ENCODE data around the gene C11orf97. TPM values are rescaled to one million over a fixed set of nuclear protein-coding genes. Genes with fewer than 3 reads are reported as not detected.
A peak's percentile ranks its signal among the peaks of the same experiment; 100 is the strongest.

The C11orf97 gene
- total RNA-seq, 1 experiment from 2014 or later: not detected

DNA sequence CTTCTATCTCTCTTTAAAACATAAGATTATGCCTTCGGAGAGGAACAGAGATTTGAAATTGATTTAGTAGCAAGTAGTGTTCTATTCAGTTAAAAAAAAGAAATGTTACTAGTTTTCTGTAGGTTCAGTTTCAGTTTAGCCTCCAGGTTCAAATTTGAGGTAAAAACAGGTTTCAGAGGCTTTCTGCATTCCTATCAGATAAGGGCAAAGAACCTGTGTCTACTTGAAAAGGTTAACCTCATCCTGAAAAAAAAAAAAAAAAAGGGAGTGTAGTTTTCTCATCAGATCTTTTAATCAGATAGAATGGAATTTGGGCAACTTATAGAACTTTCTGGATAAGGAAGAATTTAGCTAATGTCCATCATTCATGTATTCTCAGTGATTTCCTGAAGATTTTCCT lies 12.1 kb downstream of the C11orf97 start:
- no peak for DNase-seq (ENCODE audit: unreplicated experiment)
- BruUV-seq (replicated peaks): no TSS peak
- no peak overlapping the region for H3K4me3 Mint-ChIP-seq (ENCODE audit: unreplicated experiment)
- ChIA-PET CTCF (interaction anchor here (0.6 to 2.4 kb wide), 5 partner anchors 15 to 341 kb away, joined by 3 to 8 read pairs (median 3); no protein-coding TSS in a partner anchor), POLR2A (no interaction called here)
- no peaks in the 10 kb centered on the region for H3K27me3 Mint-ChIP-seq (ENCODE audit: insufficient read depth, unreplicated experiment)
- intact Hi-C loops (cut with micrococcal nuclease): no loop called here
- TF ChIP-seq, protein P1, sequence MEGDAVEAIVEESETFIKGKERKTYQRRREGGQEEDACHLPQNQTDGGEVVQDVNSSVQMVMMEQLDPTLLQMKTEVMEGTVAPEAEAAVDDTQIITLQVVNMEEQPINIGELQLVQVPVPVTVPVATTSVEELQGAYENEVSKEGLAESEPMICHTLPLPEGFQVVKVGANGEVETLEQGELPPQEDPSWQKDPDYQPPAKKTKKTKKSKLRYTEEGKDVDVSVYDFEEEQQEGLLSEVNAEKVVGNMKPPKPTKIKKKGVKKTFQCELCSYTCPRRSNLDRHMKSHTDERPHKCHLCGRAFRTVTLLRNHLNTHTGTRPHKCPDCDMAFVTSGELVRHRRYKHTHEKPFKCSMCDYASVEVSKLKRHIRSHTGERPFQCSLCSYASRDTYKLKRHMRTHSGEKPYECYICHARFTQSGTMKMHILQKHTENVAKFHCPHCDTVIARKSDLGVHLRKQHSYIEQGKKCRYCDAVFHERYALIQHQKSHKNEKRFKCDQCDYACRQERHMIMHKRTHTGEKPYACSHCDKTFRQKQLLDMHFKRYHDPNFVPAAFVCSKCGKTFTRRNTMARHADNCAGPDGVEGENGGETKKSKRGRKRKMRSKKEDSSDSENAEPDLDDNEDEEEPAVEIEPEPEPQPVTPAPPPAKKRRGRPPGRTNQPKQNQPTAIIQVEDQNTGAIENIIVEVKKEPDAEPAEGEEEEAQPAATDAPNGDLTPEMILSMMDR (IDR thresholded peaks at IDR 0.05; ENCODE audit: unreplicated experiment): no peak
- no peaks in the 10 kb centered on the region for H3K9me3 Mint-ChIP-seq (ENCODE audit: unreplicated experiment)
- no peak overlapping the region for H3K27ac Mint-ChIP-seq (ENCODE audit: low read depth, unreplicated experiment)
- peaks cover 9% of the 10 kb centered on the region for H3K4me1 Mint-ChIP-seq (ENCODE audit: insufficient read depth, unreplicated experiment)
- no peaks in the 10 kb centered on the region for H3K36me3 Mint-ChIP-seq (ENCODE audit: insufficient read depth, unreplicated experiment)

DNA sequence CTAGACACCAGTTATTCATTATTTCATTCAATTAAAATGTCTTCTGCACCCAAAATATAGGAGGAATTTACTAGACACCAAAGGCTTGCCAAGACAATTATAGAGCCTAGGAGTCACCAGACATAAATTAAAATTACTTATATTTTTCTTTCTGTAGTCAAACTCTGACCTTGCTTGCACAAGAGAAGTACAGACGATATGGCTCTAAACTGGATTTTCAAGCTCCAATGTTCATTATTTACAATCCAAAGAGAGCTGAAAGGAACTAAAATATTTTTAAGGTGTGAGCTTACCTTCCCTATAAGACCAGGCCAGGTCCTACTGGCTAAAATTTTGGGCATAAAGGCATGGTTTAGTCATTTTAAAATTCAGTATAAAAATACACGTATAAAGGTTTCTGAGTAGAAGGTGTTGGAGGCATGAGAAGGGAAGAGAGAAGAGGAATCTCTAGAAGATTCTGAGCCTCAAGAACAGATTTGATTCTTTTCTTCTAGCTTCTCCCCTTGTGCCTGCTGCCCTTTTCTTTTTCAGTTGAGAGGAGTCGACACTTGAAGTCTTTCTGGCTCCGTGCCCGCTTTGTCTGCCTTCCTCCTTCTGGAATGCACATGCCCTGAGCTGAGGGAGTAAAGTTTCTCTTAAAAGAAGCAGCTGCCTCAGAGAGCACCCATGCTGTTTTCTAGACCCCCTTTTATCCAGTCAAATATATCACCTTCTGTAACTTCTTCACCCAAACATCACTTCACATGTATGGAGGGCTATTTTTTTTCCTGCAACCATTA lies 13.5 kb downstream of the C11orf97 start:
- Mint-ChIP-seq H3K4me3 (ENCODE audit: unreplicated experiment) (no peak overlapping the region), H3K27ac (ENCODE audit: low read depth, unreplicated experiment) (no peak overlapping the region), H3K4me1 (ENCODE audit: insufficient read depth, unreplicated experiment) (peaks cover 9% of the 10 kb centered on the region), H3K36me3 (ENCODE audit: insufficient read depth, unreplicated experiment) (no peaks in the 10 kb centered on the region), H3K9me3 (ENCODE audit: unreplicated experiment) (no peaks in the 10 kb centered on the region), H3K27me3 (ENCODE audit: insufficient read depth, unreplicated experiment) (no peaks in the 10 kb centered on the region)
- DNase-seq (ENCODE audit: unreplicated experiment): peak; percentile 58
- ChIA-PET CTCF (interaction anchor here (0.6 to 2.4 kb wide), 9 partner anchors 9 to 1284 kb away, joined by 3 to 8 read pairs (median 3); partner anchors contain the start of gene C11orf97), POLR2A (no interaction called here)
- intact Hi-C loops (cut with micrococcal nuclease): no loop called here
- BruUV-seq (replicated peaks): no TSS peak
- TF ChIP-seq, protein P1 (IDR thresholded peaks at IDR 0.05; ENCODE audit: unreplicated experiment): no peak

DNA sequence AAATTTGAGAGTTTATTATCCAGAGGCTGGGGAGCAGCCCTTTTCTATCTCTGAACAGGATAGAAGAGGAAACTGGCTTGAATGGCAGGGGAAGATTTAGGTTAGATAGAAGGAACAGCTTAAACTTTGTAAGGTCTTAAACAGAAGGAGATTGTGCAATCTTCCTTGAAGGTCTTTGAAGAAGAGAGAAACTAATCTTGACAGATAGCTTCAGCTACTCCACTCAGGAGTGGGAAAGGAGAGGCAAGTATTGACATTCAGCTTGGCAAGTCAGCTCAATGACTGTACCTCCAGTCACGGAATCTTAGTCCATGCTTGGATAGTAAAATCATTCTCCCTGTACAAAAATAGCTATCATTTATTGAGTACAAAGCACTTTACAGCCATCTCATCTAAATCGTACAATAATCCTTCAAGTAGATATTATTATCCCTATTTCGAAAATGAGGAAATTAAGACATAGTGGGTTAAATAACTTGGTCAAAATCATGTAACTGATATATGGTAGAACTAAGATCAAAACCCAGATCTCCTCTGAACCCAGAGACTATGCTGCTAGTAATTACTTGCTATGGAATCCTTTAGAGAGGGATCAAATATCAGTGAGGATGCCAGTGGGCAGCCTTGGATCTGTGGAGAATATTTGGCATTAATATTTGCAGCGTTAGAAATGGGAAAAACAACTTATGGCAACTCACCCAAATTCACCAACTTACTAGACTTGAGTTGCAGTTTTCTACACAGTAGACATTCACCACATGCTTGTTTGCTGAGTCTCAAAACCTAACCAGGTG lies 14.6 kb downstream of the C11orf97 start:
- ChIA-PET POLR2A (interaction anchor here (0.6 kb wide), 1 partner anchor 13 kb away, joined by 3 read pairs; no protein-coding TSS in a partner anchor), CTCF (interaction anchor here (1.4 to 2.4 kb wide), 2 partner anchors 36 to 38 kb away, joined by 3 to 8 read pairs; no protein-coding TSS in a partner anchor)
- intact Hi-C loops (cut with micrococcal nuclease): no loop called here

More for the DNA sequence above, 14.6 kb downstream of the C11orf97 start:
- Mint-ChIP-seq H3K27me3 (ENCODE audit: insufficient read depth, unreplicated experiment) (no peaks in the 10 kb centered on the region), H3K36me3 (ENCODE audit: insufficient read depth, unreplicated experiment) (no peaks in the 10 kb centered on the region), H3K9me3 (ENCODE audit: unreplicated experiment) (no peaks in the 10 kb centered on the region), H3K4me1 (ENCODE audit: insufficient read depth, unreplicated experiment) (peaks cover 9% of the 10 kb centered on the region), H3K4me3 (ENCODE audit: unreplicated experiment) (no peak overlapping the region), H3K27ac (ENCODE audit: low read depth, unreplicated experiment) (no peak overlapping the region)
- no TSS peak for BruUV-seq (replicated peaks)
- no peak for DNase-seq (ENCODE audit: unreplicated experiment)
- TF ChIP-seq, protein P1 (IDR thresholded peaks at IDR 0.05; ENCODE audit: unreplicated experiment): no peak
